Trophoblast cell (in vitro differentiated cells and primary cell): ENCODE measurements around the gene TMTC3.
A peak's percentile ranks its signal among the peaks of the same experiment; 100 is the strongest.
"Not testable (repeated sequence)": the region's sequence is repeated elsewhere in the genome, so short reads cannot be mapped to it uniquely, and the experiment has no call there.

Experiments
- DNase-seq, 2 donors: peaks; one replicate each; pipeline ENCODE4 v3.0.0-alpha.2; 2016
- H2AFZ ChIP-seq: 2 replicates; pipeline ENCODE4 v1.6.1; 2013; ENCODE audit warnings: low read length, moderate library complexity, mild to moderate bottlenecking; ENCODE audit not compliant: insufficient read depth, poor library complexity
- H2AK5ac ChIP-seq: 2 replicates; pipeline ENCODE4 v1.6.1; 2013; ENCODE audit warnings: mild to moderate bottlenecking, low read length
- H2BK120ac ChIP-seq: 2 replicates; pipeline ENCODE4 v1.6.1; 2013; ENCODE audit warnings: low read length, mild to moderate bottlenecking, moderate library complexity; ENCODE audit not compliant: insufficient read depth, poor library complexity
- H2BK12ac ChIP-seq: 2 replicates; pipeline ENCODE4 v1.6.1; 2013; ENCODE audit warnings: mild to moderate bottlenecking, low read length, moderate library complexity
- H2BK5ac ChIP-seq: 2 replicates; pipeline ENCODE4 v1.6.1; 2013; ENCODE audit warnings: low read length, low read depth, moderate library complexity, mild to moderate bottlenecking; ENCODE audit not compliant: poor library complexity
- H3K14ac ChIP-seq: 2 replicates; pipeline ENCODE4 v1.6.1; 2013; ENCODE audit warnings: mild to moderate bottlenecking, low read length
- H3K18ac ChIP-seq: 2 replicates; pipeline ENCODE4 v1.6.1; 2013; ENCODE audit warnings: mild to moderate bottlenecking, low read length
- H3K23ac ChIP-seq: 2 replicates; pipeline ENCODE4 v1.6.1; 2013; ENCODE audit warnings: low read length
- H3K27ac ChIP-seq: 2 replicates; pipeline ENCODE4 v1.5.1; 2013; ENCODE audit warnings: low read depth, mild to moderate bottlenecking, inconsistent platforms, low read length, moderate library complexity
- H3K27me3 ChIP-seq: 2 replicates; pipeline ENCODE4 v1.6.1; 2013; ENCODE audit warnings: inconsistent platforms, mild to moderate bottlenecking, low read length, moderate library complexity; ENCODE audit not compliant: insufficient read depth
- H3K36me3 ChIP-seq, 2 experiments: 1 replicate in 1 of 2; 2 replicates in 1 of 2; pipeline ENCODE4 v1.6.1; 2013; ENCODE audit warnings: low read length in 2 of 2, mild to moderate bottlenecking in 2 of 2, moderate library complexity in 1 of 2; ENCODE audit not compliant: insufficient read depth in 2 of 2, control insufficient read depth in 1 of 2
- H3K4ac ChIP-seq: 2 replicates; pipeline ENCODE4 v1.6.1; 2013; ENCODE audit warnings: low read depth, mild to moderate bottlenecking, low read length, moderate library complexity
- H3K4me1 ChIP-seq, 2 experiments: 1 replicate in 1 of 2; 2 replicates in 1 of 2; pipeline ENCODE4 v1.6.1; 2013; ENCODE audit warnings: low read length in 2 of 2, mild to moderate bottlenecking in 2 of 2, moderate library complexity in 1 of 2; ENCODE audit not compliant: insufficient read depth in 2 of 2, control insufficient read depth in 1 of 2
- H3K4me2 ChIP-seq: 2 replicates; pipeline ENCODE4 v1.6.1; 2013; ENCODE audit warnings: inconsistent platforms, mild to moderate bottlenecking, low read length, moderate library complexity
- H3K4me3 ChIP-seq: 2 replicates; pipeline ENCODE4 v1.5.1; 2013; ENCODE audit warnings: mild to moderate bottlenecking, low read depth, low read length, inconsistent platforms
- H3K79me1 ChIP-seq: one replicate; pipeline ENCODE4 v1.6.1; 2013; ENCODE audit warnings: low read length
- H3K79me2 ChIP-seq: 2 replicates; pipeline ENCODE4 v1.6.1; 2013; ENCODE audit warnings: low read length, mild to moderate bottlenecking; ENCODE audit not compliant: control insufficient read depth, insufficient read depth, poor library complexity
- H3K9ac ChIP-seq: 2 replicates; pipeline ENCODE4 v1.6.1; 2013; ENCODE audit warnings: mild to moderate bottlenecking, low read length
- H3K9me3 ChIP-seq: 2 replicates; pipeline ENCODE4 v1.6.1; 2013; ENCODE audit warnings: low read depth, mild to moderate bottlenecking, control low read depth, inconsistent platforms, low read length; ENCODE audit not compliant: insufficient read depth
- H4K12ac ChIP-seq: 2 replicates; pipeline ENCODE4 v1.6.1; 2013; ENCODE audit warnings: low read depth, mild to moderate bottlenecking, low read length, moderate library complexity
- H4K8ac ChIP-seq: 2 replicates; pipeline ENCODE4 v1.6.1; 2013; ENCODE audit warnings: low read depth, mild to moderate bottlenecking, low read length, moderate library complexity
- H4K91ac ChIP-seq: one replicate; pipeline ENCODE4 v1.6.1; 2013; ENCODE audit warnings: low read depth, mild to moderate bottlenecking, low read length, moderate library complexity
- WGBS: extraction: QIAGEN DNeasy Blood & Tissue Kit; methylation state at CpG from one replicate; pipeline ENCODE4 v1.1.7; 2013; ENCODE audit warnings: missing lambda C conversion rate; ENCODE audit not compliant: insufficient read length, insufficient coverage; ENCODE audit errors: extremely low coverage; 5-methylcytosine and 5-hydroxymethylcytosine counted together

Gene TMTC3

DNA sequence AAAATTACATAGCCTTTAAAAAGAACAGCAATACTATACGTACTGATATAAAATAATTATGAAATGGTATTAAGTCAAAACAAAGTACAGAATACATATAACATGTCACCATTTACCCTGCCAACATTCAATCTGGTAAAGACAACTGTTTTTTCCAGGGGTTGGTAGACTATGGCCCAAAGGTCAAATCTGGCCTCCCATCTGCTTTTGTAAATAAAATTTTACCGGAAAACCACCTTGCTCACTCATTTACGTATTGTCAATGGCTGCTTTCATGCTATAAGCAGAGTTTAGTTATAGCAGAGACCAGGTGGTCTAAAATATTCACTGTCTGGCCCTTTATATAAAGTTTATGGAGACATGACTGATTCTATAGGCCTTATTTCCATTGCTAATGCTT, 14.3 kb upstream of the TMTC3 start:
- Histone ChIP-seq H4K8ac (no peak overlapping the region), H3K79me2 (no peaks in the 10 kb centered on the region), H3K4me2 (no peak overlapping the region), H3K27me3 (no peaks in the 10 kb centered on the region), H3K36me3 (peaks cover 0 to 2% of the 10 kb centered on the region in 2 experiments), H4K12ac (no peak overlapping the region), H2BK120ac (no peak overlapping the region), H3K23ac (no peak overlapping the region), H3K14ac (no peak overlapping the region), H3K4me1 (no peaks in the 10 kb centered on the region), H3K4ac (no peak overlapping the region), H3K27ac (no peak overlapping the region), H3K18ac (no peak overlapping the region), H3K9ac (no peak overlapping the region), H2AFZ (no peak overlapping the region), H3K4me3 (no peak overlapping the region), H2BK5ac (no peak overlapping the region), H2AK5ac (no peak overlapping the region), H4K91ac (no peak overlapping the region), H2BK12ac (no peak overlapping the region), H3K9me3 (no peaks in the 10 kb centered on the region), H3K79me1 (no peaks in the 10 kb centered on the region)
- WGBS, result no CpG with 5 or more reads among the region's 3 CpGs
- DNase-seq, result no peak

DNA sequence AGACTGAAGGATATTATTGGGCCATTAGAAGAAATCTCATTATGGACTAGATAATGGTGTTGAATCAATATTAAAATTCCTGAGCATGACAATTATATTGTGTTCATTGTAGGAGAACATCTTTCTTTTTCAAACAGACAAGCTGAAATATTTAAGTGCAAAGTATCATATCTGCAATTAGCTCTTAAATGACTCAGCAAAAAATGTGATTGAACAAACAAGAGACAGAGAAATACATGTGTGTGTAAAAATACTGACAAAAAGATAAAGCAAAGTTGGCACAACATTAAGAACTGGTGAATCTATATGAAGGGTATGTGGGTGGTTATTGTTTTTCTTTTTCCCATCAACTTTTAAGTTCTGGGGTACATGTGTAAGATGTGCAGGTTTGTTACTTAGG, 9.7 kb upstream of the TMTC3 start:
- no peaks in the 10 kb centered on the region for H3K79me2 ChIP-seq
- H3K18ac ChIP-seq, result no peak overlapping the region
- H3K9ac ChIP-seq, result no peak overlapping the region
- no peaks in the 10 kb centered on the region for H3K79me1 ChIP-seq
- no peak overlapping the region for H3K23ac ChIP-seq
- no peak overlapping the region for H2AK5ac ChIP-seq
- H4K12ac ChIP-seq, result no peak overlapping the region
- no peak overlapping the region for H4K91ac ChIP-seq
- DNase-seq, result no peak
- H3K9me3 ChIP-seq, result no peaks in the 10 kb centered on the region
- H2BK5ac ChIP-seq, result no peak overlapping the region
- H4K8ac ChIP-seq, result no peak overlapping the region
- H3K4me1 ChIP-seq, result no peaks in the 10 kb centered on the region
- H3K4ac ChIP-seq, result no peak overlapping the region
- no peak overlapping the region for H3K27ac ChIP-seq
- no peaks in the 10 kb centered on the region for H3K27me3 ChIP-seq
- no peak overlapping the region for H3K14ac ChIP-seq
- H2BK12ac ChIP-seq, result no peak overlapping the region
- no peak overlapping the region for H3K4me2 ChIP-seq
- H3K36me3 ChIP-seq, result no peaks in the 10 kb centered on the region
- H2BK120ac ChIP-seq, result no peak overlapping the region
- no peak overlapping the region for H2AFZ ChIP-seq
- H3K4me3 ChIP-seq, result no peak overlapping the region

DNA sequence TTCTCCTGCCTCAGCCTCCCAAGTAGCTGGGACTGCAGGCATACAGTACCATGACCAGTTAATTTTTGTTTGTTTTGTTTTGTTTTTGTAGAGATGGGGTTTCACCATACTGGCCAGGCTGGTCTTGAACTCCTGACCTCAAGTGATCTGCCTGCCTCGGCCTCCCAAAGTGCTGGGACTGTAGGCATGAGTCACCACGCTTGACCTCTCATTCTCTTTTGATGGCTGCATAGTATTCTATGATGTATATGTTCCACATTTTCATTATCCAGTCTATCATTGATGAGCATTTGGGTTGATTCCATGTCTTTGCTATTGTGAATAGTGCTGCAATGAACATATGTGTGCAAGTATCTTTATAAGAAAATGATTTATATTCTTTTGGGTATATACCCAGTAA, 8.9 kb upstream of the TMTC3 start:
- not testable (repeated sequence) for H2BK12ac ChIP-seq, H3K79me2 ChIP-seq, H4K91ac ChIP-seq, H3K27me3 ChIP-seq, H3K79me1 ChIP-seq, DNase-seq, H2AFZ ChIP-seq, H3K36me3 ChIP-seq, H2AK5ac ChIP-seq, H3K4me1 ChIP-seq, H3K27ac ChIP-seq, H3K9ac ChIP-seq, H4K12ac ChIP-seq, H3K9me3 ChIP-seq, H3K18ac ChIP-seq, H3K4ac ChIP-seq, H3K23ac ChIP-seq, H2BK5ac ChIP-seq, H4K8ac ChIP-seq, H3K4me2 ChIP-seq, H3K14ac ChIP-seq, H3K4me3 ChIP-seq, H2BK120ac ChIP-seq
- no CpG with 5 or more reads among the region's 2 CpGs for WGBS

DNA sequence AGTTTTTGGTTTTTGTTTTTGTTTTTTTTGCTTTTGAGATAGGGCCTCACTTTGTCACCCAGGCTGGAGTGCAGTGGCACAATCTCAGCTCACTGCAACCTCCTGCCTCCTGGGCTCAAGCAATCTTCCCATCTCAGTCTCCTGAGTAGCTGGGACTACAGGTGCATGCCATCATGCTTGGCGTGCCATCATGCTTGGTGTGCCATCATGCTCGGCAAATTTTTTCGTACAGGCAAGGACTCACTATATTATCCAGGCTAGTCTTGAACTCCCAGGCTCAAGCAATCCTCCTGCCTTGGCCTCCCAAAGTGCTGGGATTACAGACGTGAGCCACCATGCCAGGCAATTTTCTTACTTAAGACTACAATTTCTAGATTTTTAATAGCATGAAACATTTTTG, 2.4 kb upstream of the TMTC3 start:
- H3K4me3 ChIP-seq, H3K4me2 ChIP-seq, H3K79me1 ChIP-seq, H4K12ac ChIP-seq, H2BK5ac ChIP-seq, H3K27ac ChIP-seq, DNase-seq, H3K4ac ChIP-seq, H3K9ac ChIP-seq, H3K18ac ChIP-seq, H2AK5ac ChIP-seq, H2BK120ac ChIP-seq, H3K4me1 ChIP-seq, H4K8ac ChIP-seq, H3K23ac ChIP-seq, H2BK12ac ChIP-seq, H3K9me3 ChIP-seq, H4K91ac ChIP-seq, H3K36me3 ChIP-seq, H3K27me3 ChIP-seq, H3K14ac ChIP-seq, H3K79me2 ChIP-seq, H2AFZ ChIP-seq: not testable (repeated sequence)
- WGBS, result no CpG with 5 or more reads among the region's 4 CpGs

DNA sequence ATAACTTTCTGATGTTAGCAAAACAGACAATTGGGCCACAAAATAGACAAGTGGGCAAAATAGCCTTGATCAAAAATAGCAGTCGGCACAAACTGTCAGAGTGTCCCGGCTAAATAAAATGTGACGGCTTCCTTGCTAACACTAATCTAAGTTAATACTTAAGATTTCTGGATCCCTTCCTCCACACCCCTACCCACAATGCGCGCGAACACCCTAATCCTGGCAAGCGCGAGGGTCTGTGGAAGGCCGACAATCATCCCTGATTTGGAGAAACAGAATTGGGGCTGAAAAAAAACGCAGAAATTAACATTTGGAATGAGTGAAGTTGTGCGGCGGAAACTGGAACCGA, 708 bp upstream of the TMTC3 start:
- WGBS, result no CpG with 5 or more reads among the region's 13 CpGs
- H4K8ac ChIP-seq, result peak overlapping the region; percentile 55
- peak overlapping the region; percentile 61 for H3K4me2 ChIP-seq
- no peaks in the 10 kb centered on the region for H3K36me3 ChIP-seq
- no peak overlapping the region for H2BK120ac ChIP-seq
- no peak overlapping the region for H2BK5ac ChIP-seq
- no peak overlapping the region for H3K14ac ChIP-seq
- no peak overlapping the region for H2BK12ac ChIP-seq
- H3K27me3 ChIP-seq, result no peaks in the 10 kb centered on the region
- H2AFZ ChIP-seq, result peak overlapping the region; percentile 13
- H2AK5ac ChIP-seq, result no peak overlapping the region
- H3K79me2 ChIP-seq, result peaks cover 3% of the 10 kb centered on the region
- peak overlapping the region; percentile 91 for H3K4me3 ChIP-seq
- peak overlapping the region; percentile 88 for H3K9ac ChIP-seq
- H3K18ac ChIP-seq, result no peak overlapping the region
- H3K79me1 ChIP-seq, result peaks cover 4% of the 10 kb centered on the region
- no peak for DNase-seq
- no peak overlapping the region for H3K23ac ChIP-seq
- no peaks in the 10 kb centered on the region for H3K9me3 ChIP-seq
- no peaks in the 10 kb centered on the region for H3K4me1 ChIP-seq
- H4K12ac ChIP-seq, result no peak overlapping the region
- H4K91ac ChIP-seq, result no peak overlapping the region
- H3K27ac ChIP-seq, result peak overlapping the region; percentile 67
- H3K4ac ChIP-seq, result no peak overlapping the region
